Neural crest cell (in vitro differentiated cells): ENCODE data around the gene RPAIN. TPM values are rescaled to one million over a fixed set of nuclear protein-coding genes. Genes with fewer than 3 reads are reported as not detected.

ENCODE experiments used
- DNase-seq: peaks from one replicate; pipeline ENCODE4 v3.0.0; 2021; ENCODE audit warnings: low read depth, mixed read lengths, low spot score
- H3K27ac Mint-ChIP-seq: one replicate; pipeline ENCODE4 v1.8.0; 2021; ENCODE audit warnings: mild to moderate bottlenecking, mixed read lengths; ENCODE audit not compliant: unreplicated experiment
- H3K27me3 Mint-ChIP-seq: 2 replicates; pipeline ENCODE4 v1.8.0; 2021; ENCODE audit warnings: low read depth, mild to moderate bottlenecking, mixed read lengths
- H3K36me3 Mint-ChIP-seq: 2 replicates; pipeline ENCODE4 v1.8.0; 2021; ENCODE audit warnings: low read depth, mild to moderate bottlenecking, mixed read lengths
- H3K4me1 Mint-ChIP-seq: 2 replicates; pipeline ENCODE4 v1.8.0; 2021; ENCODE audit warnings: mixed read lengths
- H3K4me3 Mint-ChIP-seq: one replicate; pipeline ENCODE4 v1.8.0; 2021; ENCODE audit warnings: mild to moderate bottlenecking, mixed read lengths
- H3K9me3 Mint-ChIP-seq: 2 replicates; pipeline ENCODE4 v1.8.0; 2021; ENCODE audit warnings: mixed read lengths
- CTCF ChIP-seq: fragments of 200-600 bp; sonication (generic); conservative IDR thresholded peaks from 2 replicates; pipeline ENCODE4 v1.5.0; 2021; ENCODE audit warnings: antibody characterized with exemption, mild to moderate bottlenecking
- total RNA-seq: library from RNA; stranded (reverse); gene quantifications from 2 replicates; pipeline ENCODE4 v1.2.1, GENCODE V29; 2021

RPAIN gene
- total RNA-seq, 1 donor from 2014 or later = 103 TPM

DNA sequence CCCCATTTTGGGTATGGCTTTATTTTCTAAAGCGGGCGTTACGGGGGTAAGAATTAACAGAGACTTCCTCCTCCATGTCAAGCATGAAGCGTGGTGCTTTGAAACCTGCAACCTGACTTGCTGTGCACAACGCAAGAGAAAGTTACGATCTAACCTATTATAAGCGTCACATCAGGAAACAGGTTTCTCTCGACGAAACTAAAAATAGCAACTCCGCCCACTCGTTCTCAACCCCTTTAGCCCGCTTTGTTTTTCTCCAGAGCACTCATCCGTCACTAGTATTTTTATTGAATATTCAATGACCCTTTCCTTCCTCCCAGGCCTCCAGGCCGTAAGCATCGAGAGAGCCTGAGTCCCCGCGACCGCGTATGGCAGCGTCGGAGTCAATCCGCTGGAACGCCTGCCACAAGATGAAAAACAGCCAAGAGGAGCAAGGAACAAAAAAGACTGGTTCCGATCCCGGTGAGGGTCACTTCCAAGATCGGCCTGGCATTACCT lies 1.1 kb upstream of the RPAIN start:
- Mint-ChIP-seq H3K36me3 (peaks cover 9% of the 10 kb centered on the region), H3K9me3 (no peaks in the 10 kb centered on the region), H3K4me3 (peak overlapping the region; percentile 98), H3K4me1 (peaks cover 42% of the 10 kb centered on the region), H3K27ac (peak overlapping the region; percentile 98), H3K27me3 (no peaks in the 10 kb centered on the region)
- DNase-seq = no peak
- no peak for TF ChIP-seq CTCF

DNA sequence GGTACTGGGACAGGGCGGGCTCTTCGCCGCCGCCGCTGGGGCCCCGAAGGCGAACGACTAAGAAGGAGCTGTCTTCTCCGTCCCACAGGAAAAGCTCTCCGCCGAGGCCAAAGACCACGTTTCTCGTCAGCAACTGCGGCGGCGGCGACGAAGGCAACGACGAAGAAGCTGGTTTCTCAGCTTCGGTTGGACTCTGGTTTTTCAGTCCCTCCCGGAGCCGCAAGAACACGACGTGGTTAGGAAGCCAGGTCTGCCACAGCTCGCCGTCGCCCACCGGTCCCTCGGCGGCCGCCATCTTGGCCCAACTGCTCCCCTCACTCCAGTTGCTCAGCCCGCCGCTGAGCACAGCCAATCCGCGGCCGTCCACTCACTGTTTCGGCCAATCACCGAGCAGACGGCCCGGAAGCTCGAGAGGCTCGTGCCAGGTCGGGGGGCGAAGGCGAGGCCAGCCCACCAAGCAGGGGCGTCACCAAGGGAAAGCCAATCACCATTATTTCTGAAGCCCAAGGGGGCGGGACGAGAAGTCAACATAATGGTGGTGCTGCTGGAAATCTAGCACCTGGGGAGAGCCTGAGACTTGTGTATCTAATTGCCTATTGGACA lies 525 bp upstream of the RPAIN start, which contains the start of gene NUP88:
Gene NUP88 (minus strand): TSS at position 307 of the 603 bp plus-strand sequence. CDS start 12 bp downstream, at position 295.
- no peak for TF ChIP-seq CTCF
- DNase-seq = peak; percentile 95
- Mint-ChIP-seq H3K36me3 (peaks cover 9% of the 10 kb centered on the region), H3K9me3 (no peaks in the 10 kb centered on the region), H3K4me3 (peak within 1 kb of the TSS; percentile 98), H3K27me3 (no peaks in the 10 kb centered on the region), H3K4me1 (peaks cover 42% of the 10 kb centered on the region), H3K27ac (peak within 1 kb of the TSS; percentile 99)

- DNase-seq = no peak
- TF ChIP-seq CTCF = no peak
- H3K36me3 Mint-ChIP-seq = peaks cover 7% of the 10 kb centered on the region
- H3K4me1 Mint-ChIP-seq = peaks cover 35% of the 10 kb centered on the region
- H3K27me3 Mint-ChIP-seq = no peaks in the 10 kb centered on the region
- no peak overlapping the region for H3K27ac Mint-ChIP-seq
- H3K4me3 Mint-ChIP-seq = peak overlapping the region; percentile 29
- H3K9me3 Mint-ChIP-seq = no peaks in the 10 kb centered on the region
Measured at GRCh38 chr17:5422505-5422904, 2.5 kb downstream of the RPAIN start.

GRCh38 chr17:5424909-5425308 lies 4.9 kb downstream of the RPAIN start:
- Mint-ChIP-seq H3K36me3 (peaks cover 10% of the 10 kb centered on the region), H3K4me1 (peaks cover 30% of the 10 kb centered on the region), H3K27ac (no peak overlapping the region), H3K27me3 (no peaks in the 10 kb centered on the region), H3K4me3 (peak overlapping the region; percentile 28), H3K9me3 (no peaks in the 10 kb centered on the region)
- DNase-seq = no peak
- no peak for TF ChIP-seq CTCF

- Mint-ChIP-seq H3K4me1 (peaks cover 23% of the 10 kb centered on the region), H3K36me3 (peaks cover 10% of the 10 kb centered on the region), H3K27ac (no peak overlapping the region), H3K4me3 (no peak overlapping the region), H3K27me3 (no peaks in the 10 kb centered on the region), H3K9me3 (no peaks in the 10 kb centered on the region)
- TF ChIP-seq CTCF = no peak
- DNase-seq = no peak
Measured at GRCh38 chr17:5425826-5426225, 5.8 kb downstream of the RPAIN start.
